Measurements from ENCODE around the gene RHOC.

Gene RHOC

DNA sequence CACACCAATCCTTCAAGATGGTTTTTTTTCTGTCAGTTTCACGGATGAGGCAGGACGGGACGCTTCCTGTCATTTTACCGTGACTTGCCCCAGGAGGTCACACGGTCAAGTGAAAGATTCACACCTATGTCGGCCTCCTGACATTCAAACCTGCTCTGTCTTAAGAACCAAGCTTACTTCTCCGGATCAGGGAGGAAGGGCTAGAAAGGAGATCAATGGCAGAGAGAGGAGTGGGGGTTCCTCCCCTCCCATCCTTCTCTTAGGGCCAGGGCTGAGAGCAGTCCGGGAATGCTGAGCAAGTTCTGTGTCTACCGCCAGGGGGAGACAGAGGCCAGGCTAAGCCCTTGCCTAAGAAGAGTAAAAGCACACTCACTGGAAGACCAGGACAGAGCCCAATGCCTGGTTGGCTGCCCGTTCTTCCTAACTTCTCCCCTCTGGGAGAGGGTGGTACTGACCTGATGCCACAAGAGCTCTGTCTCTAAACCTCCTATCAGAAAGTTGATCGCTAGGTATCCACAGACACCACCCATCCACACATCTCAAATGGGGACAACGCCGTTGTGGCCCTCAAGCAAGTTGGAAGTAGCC, 9.3 kb upstream of the RHOC start:
- DNase-seq, result peak; percentile 42

DNA sequence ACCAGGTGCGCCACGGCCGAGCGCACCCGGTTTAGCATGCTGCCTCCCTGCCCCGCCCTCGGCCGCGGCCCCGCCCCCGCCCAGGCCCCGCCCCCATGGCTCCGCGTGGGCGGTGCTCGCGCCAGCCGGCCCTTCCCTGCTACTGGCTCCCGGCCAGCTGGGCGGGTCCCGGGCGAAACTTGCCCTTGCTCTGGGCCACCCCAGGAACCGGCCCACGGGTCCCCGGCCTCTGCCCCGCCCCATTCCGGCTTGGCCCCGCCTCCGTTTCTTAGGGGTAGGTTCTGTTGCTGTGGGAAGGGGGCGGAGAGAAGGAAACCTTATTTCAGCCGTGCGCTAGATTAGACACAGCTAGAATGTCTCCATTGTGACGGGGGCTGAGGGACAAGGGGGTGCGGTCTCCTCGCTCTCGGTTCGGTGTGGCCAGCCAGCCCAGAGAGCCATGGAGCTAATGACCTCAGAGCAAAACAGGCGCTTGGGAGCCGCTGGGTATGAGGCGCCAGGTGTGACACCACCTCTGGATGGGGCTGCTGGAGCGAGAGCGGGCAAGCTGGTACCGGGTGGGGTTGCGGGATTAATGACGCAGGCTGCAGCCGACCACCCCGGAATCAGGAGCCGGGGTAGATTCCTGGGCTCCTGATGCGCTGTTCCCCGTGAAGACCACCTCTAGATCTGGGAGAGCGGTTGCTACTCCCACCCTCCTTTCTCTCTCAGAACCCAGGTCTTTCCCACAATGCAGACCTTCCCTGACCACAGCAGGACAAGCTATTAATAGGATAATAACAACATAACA, 8.5 kb upstream of the RHOC start, which contains the start of gene PPM1J:
Gene PPM1J (minus strand): TSS at position 69 of the 790 bp plus-strand sequence. CDS start 31 bp downstream, at position 38.
- peak; percentile 43 for DNase-seq

DNA sequence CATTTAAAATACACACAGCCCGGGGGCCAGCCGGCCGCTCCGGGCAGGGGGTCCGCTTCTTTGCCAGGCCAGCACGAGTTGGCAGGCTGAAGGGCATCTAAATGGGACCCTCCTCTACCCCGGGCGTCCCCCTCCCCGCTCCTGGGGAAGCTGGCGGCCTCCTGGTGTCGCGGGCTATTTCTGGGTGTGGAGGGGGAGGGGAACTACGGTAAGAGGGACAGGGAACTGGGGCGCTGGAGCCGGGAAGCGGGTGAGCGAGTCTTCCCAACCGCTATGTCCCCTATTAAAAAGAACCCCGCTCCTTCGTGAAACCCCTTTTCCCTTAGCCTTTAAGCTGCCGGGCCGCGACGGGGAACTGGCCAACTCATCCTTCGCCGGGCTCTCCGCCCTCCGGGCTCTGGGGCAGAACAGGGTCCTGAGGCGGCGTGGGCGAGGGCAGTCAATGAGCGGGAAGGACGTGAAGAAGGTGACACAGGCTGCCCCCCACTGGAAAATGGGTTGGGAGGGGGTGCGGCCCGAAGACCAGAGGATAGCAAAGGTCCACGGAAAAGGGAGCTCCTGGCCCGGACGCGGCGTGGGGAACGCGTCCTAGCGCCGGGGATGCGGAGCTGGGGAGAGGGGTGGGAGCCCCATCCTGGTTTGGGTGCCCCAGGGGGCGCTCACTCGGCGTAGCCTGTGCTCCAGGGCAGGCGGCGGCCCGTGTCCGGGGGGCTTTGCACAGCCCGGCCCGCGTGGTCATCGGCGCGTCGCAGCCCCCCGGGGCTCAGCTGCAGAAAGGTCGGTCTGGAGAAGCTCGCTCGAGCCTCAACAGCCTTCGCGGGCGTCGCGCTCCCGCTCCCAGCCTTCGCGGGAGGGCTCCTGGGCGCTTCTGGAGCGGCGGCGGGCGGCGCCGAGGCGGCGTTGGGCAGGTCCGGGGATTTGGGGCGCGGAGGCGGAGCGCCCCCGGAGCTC, 7.7 kb upstream of the RHOC start:
- no peak for DNase-seq

DNA sequence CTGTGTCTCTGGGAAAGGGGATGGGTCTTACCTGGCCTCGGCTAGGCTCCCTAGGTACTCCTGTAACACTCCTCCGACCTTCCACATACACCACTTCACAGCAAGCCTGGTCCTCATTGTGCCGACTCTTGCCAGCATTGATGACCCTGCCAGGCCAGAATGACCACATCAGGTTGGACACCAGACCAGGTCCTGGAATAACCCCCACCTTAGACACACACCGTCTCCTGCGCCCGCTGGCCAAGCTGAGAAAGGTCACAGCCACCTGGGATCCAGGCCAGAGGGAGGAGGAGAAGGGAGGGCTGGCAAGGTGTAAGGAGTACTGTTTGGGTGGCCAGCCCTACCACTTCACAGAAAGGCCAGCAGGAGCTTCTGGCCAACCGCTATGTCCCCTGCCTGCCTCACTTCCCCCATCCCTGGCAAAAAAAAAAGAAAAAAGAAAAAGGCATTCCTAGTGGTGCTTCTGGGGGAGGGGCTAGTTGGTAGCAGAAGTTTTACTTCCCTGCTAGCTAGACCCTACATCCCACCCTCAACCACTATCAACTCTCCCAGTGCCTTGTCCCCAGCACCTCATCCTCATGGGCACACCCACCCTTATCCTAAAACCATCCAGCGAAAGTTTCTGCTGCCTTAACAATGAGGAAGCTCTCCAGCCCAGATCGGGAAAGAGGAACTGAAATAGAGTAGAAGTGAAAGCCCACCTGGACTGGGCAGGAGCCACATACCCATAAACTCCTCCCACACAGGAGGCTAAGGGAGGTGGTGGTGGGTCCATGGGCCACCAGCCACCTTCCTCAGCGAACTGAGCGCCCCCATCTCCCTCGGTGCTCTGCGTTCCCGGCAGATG, 6.8 kb upstream of the RHOC start:
- no peak for DNase-seq

DNA sequence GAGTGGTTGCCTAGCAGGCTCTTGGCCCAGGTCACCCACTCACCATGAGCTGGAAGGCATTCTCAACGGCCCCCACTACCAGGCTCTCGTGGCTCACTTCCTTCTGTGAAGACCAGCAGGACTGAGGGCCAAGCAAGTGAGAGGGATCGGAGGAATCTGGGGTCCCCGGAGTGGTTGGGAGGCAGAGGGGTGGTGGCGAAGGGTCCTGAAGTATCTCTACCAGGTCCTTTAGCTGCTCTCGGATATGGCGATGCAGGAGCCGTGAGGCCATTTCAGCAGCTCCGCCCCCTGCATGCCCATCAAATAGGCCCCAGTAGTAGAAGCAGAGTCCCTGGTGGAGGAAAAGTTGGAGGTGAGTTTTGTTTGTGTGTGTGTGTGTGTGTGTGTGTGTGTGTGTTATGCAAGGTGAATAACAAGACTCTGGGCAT, 5.8 kb upstream of the RHOC start:
- DNase-seq, result no peak

DNA sequence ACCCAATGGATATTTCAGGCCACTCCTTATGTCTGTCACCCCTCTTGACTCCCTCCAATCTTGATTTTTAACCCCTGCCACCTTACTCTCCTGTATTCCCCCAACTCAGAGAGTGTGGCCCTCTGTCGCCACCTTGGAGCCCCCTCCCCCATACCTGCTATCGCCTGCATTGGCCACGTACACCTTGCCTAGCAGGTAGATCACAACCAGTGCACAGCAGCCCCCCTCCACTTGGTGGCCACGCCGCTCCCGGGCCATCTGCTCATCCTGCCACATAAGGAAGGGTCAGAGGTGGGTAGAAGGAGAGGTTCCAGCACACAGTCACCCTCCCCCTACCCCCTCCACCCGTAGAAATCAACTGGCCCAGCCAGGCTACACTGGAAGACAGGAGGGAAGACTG, 5.3 kb upstream of the RHOC start:
- DNase-seq, result no peak

DNA sequence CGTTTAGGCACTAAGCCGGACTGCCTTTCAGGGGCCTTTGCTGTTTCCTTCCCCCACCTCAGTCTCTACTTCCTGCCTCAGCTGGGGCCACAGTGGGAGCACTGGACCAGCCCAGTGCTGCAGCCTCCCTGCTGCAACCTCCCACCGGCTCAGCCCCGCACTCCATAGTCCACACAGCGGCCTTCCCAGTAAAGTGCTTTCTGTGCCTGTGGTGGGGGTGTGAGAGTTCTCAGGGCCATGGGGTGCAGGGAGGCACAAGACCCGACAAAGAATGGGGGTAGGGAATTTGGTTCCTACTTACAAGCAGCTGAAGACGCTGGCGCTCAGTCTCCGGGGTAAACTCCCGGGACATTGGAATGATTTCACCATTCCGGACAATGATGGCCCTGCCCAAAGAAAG, 4.7 kb upstream of the RHOC start:
- no peak for DNase-seq

DNA sequence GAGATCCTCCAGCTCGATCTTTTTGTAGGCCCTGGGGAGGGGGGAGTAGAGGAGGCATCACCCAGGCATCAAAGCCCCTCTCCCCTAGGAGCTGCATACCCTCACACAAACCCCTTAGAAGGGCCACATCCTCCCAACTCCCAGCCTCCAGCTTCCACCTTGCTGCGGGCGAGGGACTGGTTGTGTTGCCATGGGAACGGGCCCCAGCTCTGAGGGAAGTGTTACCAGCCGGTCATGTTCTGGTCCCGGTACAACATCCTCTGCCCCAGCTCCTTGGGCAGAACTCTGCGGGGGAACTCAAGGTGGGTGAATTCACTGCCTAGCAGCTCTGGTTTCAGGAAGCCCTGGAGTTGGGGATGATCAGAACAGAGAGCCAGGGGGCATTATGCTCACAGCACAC, 4.1 kb upstream of the RHOC start:
- DNase-seq, result no peak

DNA sequence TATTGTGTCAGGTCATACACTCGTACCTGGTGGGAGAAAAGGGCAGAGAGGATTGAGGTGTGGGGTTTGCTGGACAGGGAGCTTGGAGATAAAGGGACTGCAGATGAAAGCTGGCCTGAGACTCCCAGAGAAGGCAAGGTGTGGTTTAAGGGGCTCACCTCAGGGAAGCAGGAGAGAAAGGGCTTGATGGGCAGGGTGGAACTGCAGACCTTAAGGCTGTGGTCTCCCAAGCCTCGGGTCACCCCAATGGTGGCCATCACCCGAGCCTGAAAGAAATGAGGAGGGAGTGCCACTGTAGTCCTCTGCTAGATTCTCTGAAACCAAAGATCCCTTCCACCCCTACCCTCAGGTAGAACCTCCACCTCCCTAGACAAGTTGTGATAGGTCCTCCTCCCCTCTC, 3.7 kb upstream of the RHOC start:
- no peak for DNase-seq

DNA sequence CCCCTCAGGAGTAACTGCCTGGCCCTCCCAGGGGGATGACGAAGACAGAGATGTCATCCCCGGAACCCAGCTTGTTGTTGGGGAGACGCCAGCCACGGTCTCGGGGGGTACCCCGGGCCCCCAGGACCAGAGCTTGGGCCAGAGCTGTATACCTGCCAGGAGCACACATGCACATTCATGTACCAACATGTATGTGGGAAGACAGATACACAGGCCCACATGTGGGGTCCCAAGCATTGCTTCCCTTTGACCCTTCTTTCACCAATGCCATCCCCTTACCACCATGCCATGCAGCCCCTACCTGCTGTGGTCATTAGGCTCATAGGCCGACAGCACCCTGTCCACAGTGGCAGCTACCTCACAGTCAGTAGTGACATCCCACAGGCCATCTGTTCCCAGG, 3.2 kb upstream of the RHOC start:
- no peak for DNase-seq

DNA sequence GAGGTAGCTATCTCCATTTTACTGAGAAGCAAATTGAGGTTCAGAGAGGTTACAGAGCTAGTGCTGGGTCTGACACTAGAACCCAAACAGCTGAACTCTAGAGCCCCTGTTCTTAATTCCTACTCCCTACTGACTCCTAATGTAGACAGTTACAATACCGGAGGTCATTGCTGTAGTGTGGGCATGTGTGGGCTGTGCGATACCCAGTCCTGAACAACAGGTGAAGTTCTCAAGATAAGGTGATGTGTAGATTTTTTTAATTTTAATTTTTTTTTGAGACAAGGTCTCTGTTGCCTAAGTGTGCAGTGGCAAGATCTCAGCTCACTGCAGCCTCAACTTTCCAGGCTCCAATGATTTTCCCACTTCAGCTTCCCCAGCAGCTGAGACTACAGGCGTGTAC, 1.6 kb upstream of the RHOC start:
- no peak for DNase-seq

DNA sequence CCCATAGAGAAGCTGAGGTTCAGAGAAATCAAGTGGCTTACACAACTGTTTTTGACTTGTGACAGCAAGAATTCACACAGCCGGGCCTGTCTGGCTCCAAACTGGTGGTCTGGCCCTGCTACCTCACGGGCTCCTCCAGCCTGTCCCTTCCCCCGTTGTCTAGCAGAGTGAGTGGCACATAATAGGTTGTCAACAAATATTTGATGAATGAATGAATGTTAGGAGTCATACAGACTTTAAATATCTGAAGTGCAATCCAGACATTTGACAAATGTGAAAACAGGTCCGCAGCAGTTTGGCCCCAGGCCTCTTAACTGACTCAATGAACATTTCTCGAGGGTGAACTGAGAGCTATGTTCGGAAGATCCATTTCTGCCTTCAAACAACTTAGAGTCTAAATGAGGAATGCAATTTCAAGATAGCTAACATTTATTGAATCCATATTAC, 1.1 kb upstream of the RHOC start:
- no peak for DNase-seq

DNA sequence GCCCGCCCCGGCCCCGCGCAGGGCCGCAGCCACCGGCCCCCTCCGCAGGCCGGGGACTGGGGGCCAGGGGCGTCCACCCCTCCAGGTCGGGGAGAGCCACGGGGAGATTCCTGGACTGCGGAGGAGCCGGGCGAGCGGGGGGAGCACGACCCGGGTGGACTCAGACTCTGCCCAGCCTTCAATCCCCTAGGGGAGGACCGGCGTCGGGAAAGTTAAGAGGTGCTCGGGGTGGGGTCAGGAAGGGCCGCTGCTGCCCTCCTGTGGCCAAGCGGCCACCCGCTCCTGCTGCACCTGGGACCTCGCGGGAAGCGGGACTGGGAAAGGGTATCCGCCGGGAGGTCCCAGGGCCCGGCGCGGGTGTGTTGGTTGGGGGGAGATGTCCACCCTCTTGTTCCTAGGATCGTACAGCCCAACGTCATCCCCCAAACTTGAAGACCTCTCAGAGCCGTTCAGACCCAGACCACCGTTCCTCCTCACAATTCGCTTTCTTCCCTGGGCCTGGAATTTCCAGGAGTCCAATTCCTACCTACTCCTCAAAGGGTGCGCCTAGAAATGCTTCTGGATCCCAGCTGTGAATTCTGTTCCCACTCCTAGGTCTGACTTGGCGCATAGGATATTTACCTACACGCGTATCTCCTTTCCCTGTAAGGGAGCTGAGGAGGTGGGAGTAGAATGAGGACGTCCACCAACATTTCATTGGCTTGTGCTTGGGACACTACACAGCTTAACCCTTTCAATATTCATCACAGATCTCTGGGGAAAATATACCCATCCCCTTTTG, 484 bp upstream of the RHOC start:
- DNase-seq, result no peak

DNA sequence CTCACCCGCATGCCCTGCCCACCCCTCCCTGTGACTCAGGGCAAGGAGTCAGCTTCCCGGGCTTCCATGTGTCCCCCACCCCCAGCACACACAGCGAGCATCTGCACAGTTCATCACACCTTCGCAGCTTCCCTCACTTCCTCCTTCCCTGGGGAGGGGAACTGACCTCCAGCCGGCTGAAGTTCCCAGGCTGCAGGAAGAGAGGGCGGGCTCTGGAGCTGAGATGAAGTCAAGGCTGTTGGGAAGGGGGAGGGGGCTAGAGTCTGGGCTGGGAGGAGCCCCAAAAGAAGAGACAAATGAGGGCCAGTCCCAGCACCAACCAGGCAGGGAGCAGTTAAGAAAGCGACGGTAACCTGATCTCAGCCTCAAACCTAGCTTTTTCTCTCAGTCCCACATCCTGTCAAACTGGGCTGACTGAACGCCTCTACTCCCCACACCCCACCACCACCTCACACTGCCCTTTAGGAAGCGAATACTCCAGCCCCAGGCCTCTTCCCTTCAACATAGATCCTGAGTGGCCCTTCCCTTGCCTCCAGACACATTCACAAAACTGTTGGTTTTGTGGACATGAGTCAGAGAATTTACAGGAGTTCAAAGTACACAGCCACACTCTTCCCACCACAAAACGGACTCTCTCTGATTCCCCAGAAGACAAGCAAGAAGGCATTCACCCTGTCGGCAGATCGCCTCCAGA, 1.8 kb downstream of the RHOC start:
- DNase-seq, result peak; percentile 36

DNA sequence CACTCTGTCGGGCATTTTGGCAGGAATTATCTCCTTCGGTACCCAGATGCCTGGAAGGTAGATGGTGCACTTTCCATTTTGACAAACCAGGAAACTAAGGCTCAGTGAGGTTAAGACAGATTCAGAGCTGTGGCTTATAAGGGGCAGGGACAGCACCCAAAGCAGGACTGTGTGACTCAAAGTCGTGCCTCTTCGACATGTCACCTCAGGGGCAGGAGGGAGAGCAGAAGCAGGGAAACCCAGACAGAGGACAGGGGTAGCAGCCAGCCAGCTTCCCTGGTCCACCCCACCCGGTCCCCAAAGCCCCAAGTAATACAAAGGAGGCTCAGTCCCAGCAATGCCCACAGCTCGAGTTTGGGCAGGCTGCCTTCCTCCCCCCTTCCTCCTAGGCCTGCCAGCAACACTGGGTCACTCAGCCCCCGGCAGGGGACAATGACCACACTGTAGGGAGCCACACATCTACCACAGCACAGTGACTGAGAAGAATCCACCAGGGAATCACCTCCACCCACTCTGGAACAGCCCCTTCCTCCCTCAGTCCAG, 2.5 kb downstream of the RHOC start:
- DNase-seq, result no peak

DNA sequence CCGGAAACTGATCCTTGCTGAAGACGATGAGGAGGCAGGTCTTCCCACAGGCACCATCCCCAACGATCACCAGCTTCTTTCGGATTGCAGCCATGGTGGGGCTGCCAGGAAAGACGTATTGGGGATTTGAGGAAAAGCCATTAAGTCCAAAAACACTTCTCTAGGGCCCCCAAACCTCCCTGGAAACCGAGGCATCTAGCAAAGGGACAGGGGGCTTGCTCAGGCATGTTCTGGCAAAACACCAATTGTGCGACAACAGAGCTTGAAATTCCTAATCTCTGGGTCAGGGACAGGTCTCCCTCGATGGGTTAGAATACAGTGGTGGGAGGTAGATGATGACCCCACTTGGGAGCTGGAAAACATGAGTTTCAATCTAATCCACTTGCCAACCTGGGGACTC, 3.2 kb downstream of the RHOC start:
- DNase-seq, result no peak

DNA sequence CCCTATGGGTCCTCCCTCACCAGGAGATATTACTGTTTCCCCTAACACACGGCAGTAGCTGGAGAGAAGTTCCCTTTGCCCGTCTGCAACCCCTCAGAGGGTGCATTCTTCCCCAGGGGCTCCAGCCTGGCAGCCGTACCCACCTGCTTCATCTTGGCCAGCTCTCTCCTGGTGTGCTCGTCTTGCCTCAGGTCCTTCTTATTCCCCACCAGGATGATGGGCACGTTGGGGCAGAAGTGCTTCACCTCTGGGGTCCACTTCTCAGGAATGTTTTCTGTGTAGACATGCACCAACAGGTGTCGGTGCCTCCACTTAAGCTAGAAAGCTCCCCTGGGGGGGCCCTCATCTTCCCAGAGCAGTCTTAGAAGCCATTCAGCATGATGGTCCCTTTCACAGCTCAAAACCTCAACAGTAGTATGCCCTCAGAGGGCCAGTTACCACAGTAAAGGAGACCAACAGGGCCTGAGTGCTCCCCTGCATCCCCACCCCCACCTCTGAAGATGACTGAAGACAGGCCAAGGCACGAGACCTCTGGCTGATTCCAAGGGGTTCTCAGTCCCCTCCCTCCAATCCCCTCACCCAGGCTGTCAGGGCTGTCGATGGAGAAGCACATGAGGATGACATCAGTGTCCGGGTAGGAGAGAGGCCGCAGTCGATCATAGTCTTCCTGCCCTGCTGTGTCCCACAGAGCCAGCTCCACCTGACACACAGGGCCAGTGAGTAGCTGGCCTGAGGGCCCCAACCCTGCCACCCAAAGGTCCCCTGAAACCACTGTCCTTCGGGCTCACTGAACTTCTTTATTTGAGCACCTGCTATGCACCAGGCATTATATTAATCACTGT, 4.3 kb downstream of the RHOC start:
- DNase-seq, result no peak

DNA sequence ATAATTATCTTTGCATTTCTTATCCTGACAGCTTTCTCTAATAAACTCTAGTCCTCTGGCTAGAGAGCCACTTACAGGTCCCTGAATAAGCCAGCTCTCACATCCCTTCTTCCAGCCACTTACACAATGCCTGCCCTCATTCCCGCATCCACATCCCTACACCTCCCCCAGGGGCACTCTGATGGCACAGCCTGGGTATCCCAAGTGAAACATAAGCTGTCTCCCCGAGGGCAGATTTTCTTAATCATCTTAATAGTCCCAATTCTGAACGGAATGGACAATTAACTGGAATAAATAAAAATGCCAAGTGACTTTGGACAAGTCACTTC, 4.9 kb downstream of the RHOC start:
- no peak for DNase-seq

DNA sequence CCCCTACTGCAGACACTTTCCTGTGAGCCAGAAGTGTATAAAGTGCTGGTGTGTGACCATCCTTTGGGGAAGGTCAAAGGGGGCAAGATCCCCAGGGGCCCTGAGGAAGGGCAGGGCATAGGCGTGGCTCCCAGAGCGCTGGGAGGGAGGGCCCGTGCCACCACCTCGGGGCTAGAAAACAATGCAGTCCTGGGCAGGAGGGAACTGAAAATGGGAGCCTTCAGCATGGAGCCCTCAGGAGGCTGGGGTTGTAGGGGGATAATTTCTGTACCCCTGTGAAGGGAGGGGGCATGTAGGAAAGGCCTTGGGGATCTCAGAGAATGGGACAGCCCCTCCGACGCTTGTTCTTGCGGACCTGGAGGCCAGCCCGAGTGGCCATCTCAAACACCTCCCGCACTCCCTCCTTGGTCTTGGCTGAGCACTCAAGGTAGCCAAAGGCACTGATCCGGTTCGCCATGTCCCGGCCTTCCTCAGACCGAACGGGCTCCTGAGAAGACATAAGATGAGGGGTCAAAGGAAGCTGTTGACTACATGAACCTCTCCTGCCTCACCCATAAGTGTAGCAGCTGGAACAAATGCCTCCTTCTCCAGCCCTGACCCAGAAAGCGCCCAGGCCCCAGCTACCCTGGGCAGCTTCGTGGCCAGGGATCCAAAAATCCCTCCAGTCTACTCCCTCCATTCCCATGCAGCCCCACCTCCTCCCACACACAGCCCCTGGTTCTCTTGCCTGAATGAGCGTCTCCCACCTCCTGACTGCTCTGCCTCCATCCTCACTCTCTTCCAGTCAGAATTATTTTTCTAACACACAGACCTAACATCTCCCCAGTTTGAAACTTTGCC, 5.5 kb downstream of the RHOC start:
- no peak for DNase-seq

All from KG1 (cell line).